ENCODE results near the gene COL4A1.

The COL4A1 gene

GRCh38 chr13:110280231-110280813, 26.6 kb downstream of the COL4A1 start:
- no peak for DNase-seq (ENCODE audit: extremely low read depth, low read depth)
- TF ChIP-seq CTCF (IDR thresholded peaks at IDR 0.05; ENCODE audit: low read depth, low read length), result no peak

GRCh38 chr13:110279684-110280083, 27.3 kb downstream of the COL4A1 start:
- no peak for DNase-seq (ENCODE audit: extremely low read depth, low read depth)
- no peak for TF ChIP-seq CTCF (IDR thresholded peaks at IDR 0.05; ENCODE audit: low read depth, low read length)

GRCh38 chr13:110278859-110279258, 28.1 kb downstream of the COL4A1 start:
- DNase-seq (ENCODE audit: extremely low read depth, low read depth), result no peak
- no peak for TF ChIP-seq CTCF (IDR thresholded peaks at IDR 0.05; ENCODE audit: low read depth, low read length)

GRCh38 chr13:110277357-110277975, 29.5 kb downstream of the COL4A1 start:
- TF ChIP-seq CTCF (IDR thresholded peaks at IDR 0.05; ENCODE audit: low read depth, low read length), result no peak
- DNase-seq (ENCODE audit: extremely low read depth, low read depth), result no peak

GRCh38 chr13:110276553-110276950, 30.4 kb downstream of the COL4A1 start:
- no peak for TF ChIP-seq CTCF (IDR thresholded peaks at IDR 0.05; ENCODE audit: low read depth, low read length)
- DNase-seq (ENCODE audit: extremely low read depth, low read depth), result no peak

- no peak for DNase-seq (ENCODE audit: extremely low read depth, low read depth)
- no peak for TF ChIP-seq CTCF (IDR thresholded peaks at IDR 0.05; ENCODE audit: low read depth, low read length)
Observed at GRCh38 chr13:110275931-110276552, 30.9 kb downstream of the COL4A1 start.

GRCh38 chr13:110274687-110275086, 32.3 kb downstream of the COL4A1 start:
- TF ChIP-seq CTCF (IDR thresholded peaks at IDR 0.05; ENCODE audit: low read depth, low read length), result peak; percentile 38
- DNase-seq (ENCODE audit: extremely low read depth, low read depth), result no peak
